IgD-negative memory B cell (primary cell): ENCODE data around the gene RAPGEF1. TPM values are rescaled to one million over a fixed set of nuclear protein-coding genes. Genes with fewer than 3 reads are reported as not detected.
A peak's percentile ranks its signal among the peaks of the same experiment; 100 is the strongest.
"Not testable (repeated sequence)": the region's sequence is repeated elsewhere in the genome, so short reads cannot be mapped to it uniquely, and the experiment has no call there.

ENCODE experiments used
- H3K27ac Mint-ChIP-seq, 3 donors: one replicate each; pipeline ENCODE4 v1.8.0; 2020 to 2022; ENCODE audit warnings: mild to moderate bottlenecking in 3 of 3, mixed read lengths in 3 of 3, moderate library complexity in 1 of 3
- H3K27me3 Mint-ChIP-seq: one replicate; pipeline ENCODE4 v1.8.0; 2021; ENCODE audit warnings: mixed read lengths
- H3K36me3 Mint-ChIP-seq: one replicate; pipeline ENCODE4 v1.8.0; 2020; ENCODE audit warnings: mild to moderate bottlenecking, mixed read lengths
- H3K4me1 Mint-ChIP-seq, 3 donors: one replicate each; pipeline ENCODE4 v1.8.0; 2020 to 2022; ENCODE audit warnings: mixed read lengths in 3 of 3, mild to moderate bottlenecking in 1 of 3
- H3K4me3 Mint-ChIP-seq, 4 donors: one replicate each; pipeline ENCODE4 v1.8.0; 2020 to 2022; ENCODE audit warnings: mild to moderate bottlenecking in 4 of 4, mixed read lengths in 4 of 4, moderate library complexity in 3 of 4
- H3K9me3 Mint-ChIP-seq, 3 donors: one replicate each; pipeline ENCODE4 v1.8.0; 2020 to 2021; ENCODE audit warnings: mixed read lengths in 3 of 3, mild to moderate bottlenecking in 1 of 3
- polyA plus RNA-seq: library from polyadenylated mRNA; unstranded; fragments of 300-500 nt; fragmentation: Illumina TruSeq; gene quantifications from one replicate; pipeline ENCODE4 v1.2.3, GENCODE V29; 2021

The RAPGEF1 gene
- polyA plus RNA-seq, 1 donor from 2014 or later = 40.8 TPM

DNA sequence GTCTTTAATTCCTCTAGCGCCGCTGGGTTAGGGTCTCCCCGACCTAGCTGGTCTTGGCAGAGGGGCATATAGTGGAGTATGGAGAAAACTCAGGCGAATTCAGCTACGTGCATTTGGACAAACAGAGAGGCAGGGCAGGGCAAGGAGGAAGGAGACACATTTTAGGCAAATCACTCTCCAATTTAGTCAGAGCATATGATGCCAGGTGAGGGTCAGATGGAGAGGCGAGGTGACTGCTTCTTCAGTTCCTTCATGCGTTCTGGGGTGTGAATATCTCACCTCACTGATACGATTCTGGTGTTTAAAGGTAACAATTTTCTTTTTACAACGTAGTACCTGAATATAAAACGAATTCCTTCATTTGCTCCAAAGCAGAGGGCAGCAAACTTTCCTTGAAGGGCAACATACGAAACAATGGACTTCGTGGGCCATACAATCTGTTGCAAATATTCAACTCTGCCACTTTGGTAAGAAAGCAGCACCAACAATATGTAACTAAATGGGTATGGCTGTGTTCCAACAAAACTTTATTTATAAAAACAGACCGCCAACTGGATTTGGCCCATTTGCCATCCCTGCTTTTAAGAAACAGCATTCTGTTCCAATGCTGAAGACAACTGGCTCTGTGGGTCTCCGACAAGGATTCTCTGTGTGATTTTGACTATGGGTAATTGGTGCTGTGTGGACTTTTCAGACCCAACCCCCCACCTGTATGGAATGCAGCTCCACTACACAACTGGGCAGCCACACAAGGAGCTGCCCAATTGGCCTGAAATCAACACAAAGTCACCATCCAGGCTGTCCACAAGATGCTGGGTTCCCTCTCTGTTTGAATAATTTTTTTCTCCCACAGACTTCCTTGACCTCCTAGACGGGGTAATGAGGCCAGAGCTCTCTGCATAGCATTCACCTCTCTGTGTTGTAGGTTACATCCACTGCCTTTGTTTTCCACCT lies 53.8 kb downstream of the RAPGEF1 start:
- no peaks in the 10 kb centered on the region for H3K27me3 Mint-ChIP-seq
- peaks cover 2% of the 10 kb centered on the region for H3K36me3 Mint-ChIP-seq
- peak overlapping the region; percentile 71 to 95 (median 87) for H3K27ac Mint-ChIP-seq
- H3K9me3 Mint-ChIP-seq = no peaks in the 10 kb centered on the region
- H3K4me1 Mint-ChIP-seq = peaks cover 44 to 74% (median 72%) of the 10 kb centered on the region in 3 donors
- H3K4me3 Mint-ChIP-seq = peak overlapping the region; percentile 68 to 89 (median 80)

GRCh38 chr9:131683094-131683493 lies 56.8 kb downstream of the RAPGEF1 start:
- H3K27ac Mint-ChIP-seq = peak overlapping the region in 1 of 3 donors; percentile 45
- H3K27me3 Mint-ChIP-seq, H3K4me3 Mint-ChIP-seq, H3K36me3 Mint-ChIP-seq, H3K9me3 Mint-ChIP-seq: not testable (repeated sequence)
- peaks cover 53 to 81% (median 63%) of the 10 kb centered on the region in 3 donors for H3K4me1 Mint-ChIP-seq

- H3K4me3 Mint-ChIP-seq = peak overlapping the region in 2 of 4 donors; percentile 28 to 77
- H3K4me1 Mint-ChIP-seq = peaks cover 55 to 81% (median 63%) of the 10 kb centered on the region in 3 donors
- peaks cover 5% of the 10 kb centered on the region for H3K36me3 Mint-ChIP-seq
- no peaks in the 10 kb centered on the region for H3K27me3 Mint-ChIP-seq
- peak overlapping the region in 2 of 3 donors; percentile 36 to 82 for H3K27ac Mint-ChIP-seq
- no peaks in the 10 kb centered on the region for H3K9me3 Mint-ChIP-seq
Observed at GRCh38 chr9:131682261-131682660, 57.6 kb downstream of the RAPGEF1 start.

DNA sequence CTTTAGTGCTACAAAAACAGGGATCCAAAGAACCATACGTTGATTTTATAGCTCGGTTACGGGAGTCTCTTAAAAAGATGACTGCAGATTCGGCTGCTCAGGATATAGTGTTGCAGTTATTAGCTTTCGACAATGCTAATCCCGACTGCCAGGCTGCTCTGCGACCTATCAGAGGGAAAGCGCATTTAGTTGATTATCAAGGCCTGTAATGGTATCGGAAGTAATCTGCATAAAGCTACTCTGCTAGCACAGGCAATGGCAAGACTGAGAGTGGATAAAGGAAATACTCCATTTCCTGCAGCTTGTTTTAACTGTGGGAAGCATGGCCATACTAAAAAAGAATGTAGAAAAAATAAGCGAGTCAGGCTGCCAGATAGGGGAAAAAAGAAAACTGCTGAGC lies 58.0 kb downstream of the RAPGEF1 start:
- not testable (repeated sequence) for H3K9me3 Mint-ChIP-seq, H3K27me3 Mint-ChIP-seq, H3K36me3 Mint-ChIP-seq
- peak overlapping the region; percentile 36 to 89 (median 82) for H3K27ac Mint-ChIP-seq
- H3K4me3 Mint-ChIP-seq = peak overlapping the region in 1 of 4 donors; percentile 28
- H3K4me1 Mint-ChIP-seq = peaks cover 56 to 81% (median 66%) of the 10 kb centered on the region in 3 donors

DNA sequence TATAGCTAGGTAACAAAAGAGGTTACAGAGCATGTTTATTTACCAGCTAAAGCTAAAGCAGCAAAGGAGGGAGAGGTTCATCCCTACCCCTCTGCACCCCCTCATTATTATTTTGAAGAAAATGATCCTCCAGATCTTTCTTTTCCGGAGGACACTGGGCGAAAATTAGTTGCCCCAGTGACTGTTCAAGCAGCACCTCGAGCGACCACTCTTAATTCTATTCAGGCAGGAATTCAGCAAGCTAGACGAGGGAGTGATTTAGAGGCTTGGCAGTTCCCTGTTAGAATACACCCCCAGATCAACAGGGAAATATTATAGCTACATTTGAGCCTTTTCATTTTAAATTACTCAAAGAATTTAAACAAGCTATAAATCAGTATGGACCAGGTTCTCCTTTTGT lies 58.8 kb downstream of the RAPGEF1 start:
- not testable (repeated sequence) for H3K36me3 Mint-ChIP-seq, H3K9me3 Mint-ChIP-seq, H3K27me3 Mint-ChIP-seq
- peaks cover 51 to 74% (median 65%) of the 10 kb centered on the region in 3 donors for H3K4me1 Mint-ChIP-seq
- peak overlapping the region in 1 of 4 donors; percentile 50 for H3K4me3 Mint-ChIP-seq
- peak overlapping the region; percentile 82 to 96 (median 89) for H3K27ac Mint-ChIP-seq

- no peaks in the 10 kb centered on the region for H3K9me3 Mint-ChIP-seq
- H3K4me1 Mint-ChIP-seq = peaks cover 44 to 62% (median 57%) of the 10 kb centered on the region in 3 donors
- no peaks in the 10 kb centered on the region for H3K27me3 Mint-ChIP-seq
- H3K4me3 Mint-ChIP-seq = peak overlapping the region in 3 of 4 donors; percentile 9 to 99 (median 84)
- H3K36me3 Mint-ChIP-seq = peaks cover 5% of the 10 kb centered on the region
- peak overlapping the region; percentile 81 to 96 (median 95) for H3K27ac Mint-ChIP-seq
Observed at GRCh38 chr9:131679261-131680020, 60.4 kb downstream of the RAPGEF1 start.

GRCh38 chr9:131678499-131679111 lies 61.3 kb downstream of the RAPGEF1 start:
- Mint-ChIP-seq H3K27me3 (no peaks in the 10 kb centered on the region), H3K36me3 (peaks cover 7% of the 10 kb centered on the region), H3K27ac (peak overlapping the region; percentile 81 to 96 (median 95)), H3K4me1 (peaks cover 47 to 59% (median 49%) of the 10 kb centered on the region in 3 donors), H3K4me3 (peak overlapping the region; percentile 63 to 99 (median 86)), H3K9me3 (no peaks in the 10 kb centered on the region)

GRCh38 chr9:131677444-131678180 lies 62.3 kb downstream of the RAPGEF1 start:
- Mint-ChIP-seq H3K36me3 (peaks cover 7% of the 10 kb centered on the region), H3K4me3 (peak overlapping the region; percentile 89 to 100 (median 100)), H3K9me3 (no peaks in the 10 kb centered on the region), H3K4me1 (peaks cover 43 to 64% (median 51%) of the 10 kb centered on the region in 3 donors), H3K27ac (peak overlapping the region; percentile 81 to 96 (median 95)), H3K27me3 (no peaks in the 10 kb centered on the region)

- Mint-ChIP-seq H3K27ac (peak overlapping the region; percentile 81 to 96 (median 95)), H3K9me3 (no peaks in the 10 kb centered on the region), H3K27me3 (no peaks in the 10 kb centered on the region), H3K4me1 (peaks cover 43 to 65% (median 53%) of the 10 kb centered on the region in 3 donors), H3K36me3 (peaks cover 7% of the 10 kb centered on the region), H3K4me3 (peak overlapping the region; percentile 89 to 100 (median 100))
Observed at GRCh38 chr9:131677049-131677443, 62.8 kb downstream of the RAPGEF1 start.

GRCh38 chr9:131676431-131676972 lies 63.4 kb downstream of the RAPGEF1 start:
- H3K36me3 Mint-ChIP-seq = peaks cover 10% of the 10 kb centered on the region
- peaks cover 43 to 65% (median 54%) of the 10 kb centered on the region in 3 donors for H3K4me1 Mint-ChIP-seq
- peak overlapping the region; percentile 89 to 100 (median 100) for H3K4me3 Mint-ChIP-seq
- no peaks in the 10 kb centered on the region for H3K9me3 Mint-ChIP-seq
- H3K27me3 Mint-ChIP-seq = peaks cover 2% of the 10 kb centered on the region
- H3K27ac Mint-ChIP-seq = peak overlapping the region; percentile 81 to 96 (median 95)

DNA sequence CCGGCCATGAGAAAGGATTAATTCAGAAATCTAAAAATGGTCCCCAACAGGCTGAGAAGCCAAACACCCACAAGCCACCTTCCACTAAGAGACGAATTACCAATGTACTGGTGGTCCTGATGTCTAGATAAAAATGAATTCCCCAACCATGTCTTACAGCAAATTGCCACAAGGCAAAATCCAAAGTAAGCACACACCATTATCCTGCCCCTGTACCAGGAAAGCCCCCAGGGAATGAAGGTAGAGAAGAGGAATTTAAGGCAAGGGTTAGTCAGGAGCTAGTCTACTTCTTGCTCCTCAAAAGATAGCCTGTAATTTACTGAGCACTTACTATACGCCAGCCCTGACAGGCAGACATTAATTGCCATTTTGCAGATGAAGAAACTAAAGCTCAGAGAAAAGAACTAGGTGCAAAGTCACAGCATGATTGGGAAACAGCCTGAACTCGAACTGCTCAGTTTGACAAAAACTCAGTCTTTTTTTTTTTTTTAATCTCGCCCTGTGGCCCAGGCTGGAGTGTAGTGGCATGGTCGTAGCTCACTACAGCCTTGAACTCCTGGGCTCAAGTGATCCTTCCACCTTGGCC lies 64.3 kb downstream of the RAPGEF1 start:
- H3K9me3 Mint-ChIP-seq = no peaks in the 10 kb centered on the region
- H3K36me3 Mint-ChIP-seq = peaks cover 11% of the 10 kb centered on the region
- peak overlapping the region; percentile 89 to 100 (median 100) for H3K4me3 Mint-ChIP-seq
- H3K4me1 Mint-ChIP-seq = peaks cover 53 to 70% (median 53%) of the 10 kb centered on the region in 3 donors
- peaks cover 2% of the 10 kb centered on the region for H3K27me3 Mint-ChIP-seq
- peak overlapping the region; percentile 81 to 96 (median 95) for H3K27ac Mint-ChIP-seq

GRCh38 chr9:131674425-131675421 lies 65.2 kb downstream of the RAPGEF1 start:
- Mint-ChIP-seq H3K4me1 (peaks cover 52 to 69% (median 55%) of the 10 kb centered on the region in 3 donors), H3K9me3 (no peaks in the 10 kb centered on the region), H3K36me3 (peaks cover 11% of the 10 kb centered on the region), H3K27me3 (peaks cover 2% of the 10 kb centered on the region), H3K4me3 (peak overlapping the region; percentile 89 to 100 (median 100)), H3K27ac (peak overlapping the region; percentile 81 to 96 (median 95))
